GM13976 (cell line): ENCODE measurements around the gene SORCS3.

ENCODE experiments used
- DNase-seq: peaks from one replicate; pipeline ENCODE4 v3.0.0; 2012; ENCODE audit warnings: low spot score
- in situ Hi-C: fragments of 300-500 bp; cut with MboI; formaldehyde crosslinking; loops from one replicate; pipeline ENCODE4 v1.12.0; 2022; ENCODE audit warnings: low sequenced_read_pairs, mixed read lengths, inconsistent platforms; ENCODE audit not compliant: unreplicated experiment
- TF ChIP-seq, protein P1 (sequence below): IDR thresholded peaks from 2 replicates; pipeline ENCODE4 v1.5.1; 2012; ENCODE audit warnings: borderline replicate concordance, mild to moderate bottlenecking; ENCODE audit not compliant: insufficient read depth; ENCODE audit errors: extremely low read depth, missing control alignments, control extremely low read depth

The SORCS3 gene

GRCh38 chr10:105207476-105207995 is 566.4 kb downstream of the SORCS3 start:
- in situ Hi-C loops = no loop called here
- DNase-seq = no peak
- TF ChIP-seq, protein P1, sequence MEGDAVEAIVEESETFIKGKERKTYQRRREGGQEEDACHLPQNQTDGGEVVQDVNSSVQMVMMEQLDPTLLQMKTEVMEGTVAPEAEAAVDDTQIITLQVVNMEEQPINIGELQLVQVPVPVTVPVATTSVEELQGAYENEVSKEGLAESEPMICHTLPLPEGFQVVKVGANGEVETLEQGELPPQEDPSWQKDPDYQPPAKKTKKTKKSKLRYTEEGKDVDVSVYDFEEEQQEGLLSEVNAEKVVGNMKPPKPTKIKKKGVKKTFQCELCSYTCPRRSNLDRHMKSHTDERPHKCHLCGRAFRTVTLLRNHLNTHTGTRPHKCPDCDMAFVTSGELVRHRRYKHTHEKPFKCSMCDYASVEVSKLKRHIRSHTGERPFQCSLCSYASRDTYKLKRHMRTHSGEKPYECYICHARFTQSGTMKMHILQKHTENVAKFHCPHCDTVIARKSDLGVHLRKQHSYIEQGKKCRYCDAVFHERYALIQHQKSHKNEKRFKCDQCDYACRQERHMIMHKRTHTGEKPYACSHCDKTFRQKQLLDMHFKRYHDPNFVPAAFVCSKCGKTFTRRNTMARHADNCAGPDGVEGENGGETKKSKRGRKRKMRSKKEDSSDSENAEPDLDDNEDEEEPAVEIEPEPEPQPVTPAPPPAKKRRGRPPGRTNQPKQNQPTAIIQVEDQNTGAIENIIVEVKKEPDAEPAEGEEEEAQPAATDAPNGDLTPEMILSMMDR = no peak

DNA sequence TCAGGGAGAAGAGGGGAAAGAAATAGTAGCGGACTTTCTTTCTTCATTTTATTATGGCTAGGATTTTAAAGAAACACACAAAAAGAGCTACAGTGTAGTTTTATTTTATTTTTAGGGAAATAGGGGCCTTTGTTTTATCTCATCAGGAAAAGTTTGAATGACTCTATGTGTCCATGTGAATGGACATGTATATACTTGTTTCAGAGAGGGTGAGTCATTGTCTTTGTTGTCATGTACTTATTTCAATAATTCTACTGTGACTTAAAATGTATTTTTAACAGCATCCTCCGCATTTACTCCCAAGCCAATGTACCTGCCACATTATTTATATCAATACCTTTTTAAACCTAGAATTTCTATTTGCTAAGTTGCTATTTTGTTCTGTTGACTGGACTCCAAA is 569.5 kb downstream of the SORCS3 start:
- TF ChIP-seq, protein P1 = no peak
- in situ Hi-C loops = no loop called here
- no peak for DNase-seq

- no peak for DNase-seq
- in situ Hi-C loops = no loop called here
- TF ChIP-seq, protein P1 = no peak
These were observed 596.6 kb downstream of the SORCS3 start for GRCh38 chr10:105237685-105238084.

DNA sequence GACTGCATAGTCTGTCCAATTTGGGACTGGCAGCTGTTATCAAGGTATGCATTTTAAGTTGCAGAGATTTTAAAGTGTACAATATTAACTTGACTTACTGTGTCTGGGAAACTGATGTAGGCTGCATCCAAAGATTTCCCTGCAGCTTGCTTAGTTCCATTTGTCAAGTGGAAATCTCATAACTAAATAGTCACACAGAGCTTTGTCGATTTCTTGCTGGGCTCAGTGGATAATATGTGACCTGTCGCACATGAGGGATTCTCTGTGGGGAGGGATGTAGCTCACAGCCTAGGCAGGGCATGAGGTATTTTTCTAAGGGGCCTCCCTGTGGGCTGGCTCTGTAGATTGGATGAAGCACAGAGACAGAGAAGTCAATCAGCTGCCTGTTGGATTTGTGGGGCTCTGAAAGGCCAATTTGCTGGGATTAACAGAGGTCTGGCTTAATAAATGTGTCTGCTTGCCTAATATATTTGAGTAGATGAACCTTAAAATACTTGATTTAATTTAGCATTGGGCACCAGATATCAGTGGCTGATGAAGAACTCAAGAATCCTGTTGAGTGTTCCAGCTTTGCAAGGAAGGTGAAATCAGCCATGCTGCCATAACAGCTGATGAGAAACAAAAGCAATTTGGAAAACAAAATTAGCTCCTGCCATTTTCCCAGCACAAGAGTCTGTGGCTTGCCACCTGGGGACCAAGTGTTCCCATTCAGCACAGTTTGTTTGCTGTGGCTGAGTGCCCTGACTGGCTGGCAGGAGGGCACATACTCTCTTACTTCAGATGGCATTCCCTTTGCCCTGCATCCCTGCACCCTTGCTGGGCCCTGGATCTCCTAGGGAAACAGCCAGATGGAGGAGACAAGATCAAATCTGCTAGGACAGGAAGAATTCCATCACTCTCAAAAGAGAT is 598.5 kb downstream of the SORCS3 start:
- in situ Hi-C loops = no loop called here
- no peak for DNase-seq
- TF ChIP-seq, protein P1 = no peak

DNA sequence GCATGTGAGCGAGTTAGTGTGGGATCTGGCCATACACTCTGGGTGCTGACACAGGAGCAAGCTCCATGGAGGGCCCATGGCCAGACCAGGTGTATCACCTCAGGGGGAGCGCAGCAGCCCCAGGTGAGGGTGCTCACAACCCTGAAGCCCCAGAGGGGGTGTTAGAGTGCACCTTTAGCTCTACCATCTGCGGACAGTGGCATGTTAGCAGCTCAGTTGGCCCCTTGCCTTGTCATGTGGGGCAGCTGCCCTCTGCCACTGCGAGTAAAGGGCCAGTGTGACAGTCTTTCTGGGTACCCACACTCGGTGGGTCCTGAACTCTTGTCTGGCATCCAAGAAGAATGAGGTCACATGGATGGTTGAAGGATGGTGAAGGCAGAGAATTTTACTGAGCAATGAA is 600.2 kb downstream of the SORCS3 start:
- in situ Hi-C loops = no loop called here
- DNase-seq = no peak
- TF ChIP-seq, protein P1 = no peak

DNA sequence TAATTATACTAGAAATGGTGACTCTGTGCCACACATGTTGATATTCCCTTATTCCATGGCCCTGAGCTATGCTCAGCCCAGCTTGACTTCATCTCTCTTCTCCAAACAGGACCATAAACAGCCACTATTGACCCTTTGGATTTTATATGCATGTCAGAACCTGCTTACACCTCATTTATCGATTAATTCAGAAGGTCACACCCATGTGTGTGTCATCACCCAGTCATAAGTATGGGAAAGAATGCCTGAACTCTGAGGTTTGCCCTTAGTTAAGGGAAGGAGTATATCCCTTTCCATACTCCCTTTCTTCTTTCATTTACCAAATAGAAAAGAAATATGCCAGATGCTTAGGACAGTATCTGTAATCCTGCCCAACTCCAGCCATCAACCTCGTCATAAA is 602.3 kb downstream of the SORCS3 start:
- in situ Hi-C loops = no loop called here
- TF ChIP-seq, protein P1 = no peak
- DNase-seq = no peak
